Cardiac muscle cell (in vitro differentiated cells and primary cell): ENCODE measurements around the gene TMEM213. TPM values are rescaled to one million over a fixed set of nuclear protein-coding genes. Genes with fewer than 3 reads are reported as not detected.

Source experiments
- DNase-seq, 2 donors: peaks; one replicate each; pipeline versions ENCODE4 v3.0.0 to v3.0.0-alpha.2; 2010 to 2017; ENCODE audit warnings: low read depth in 1 of 2, low spot score in 1 of 2
- H3K27ac ChIP-seq: fragments of 200-600 bp; sonication (generic); 2 replicates; pipeline ENCODE4 v1.5.1; 2016
- H3K27me3 ChIP-seq: fragments of 200-600 bp; sonication (generic); 2 replicates; pipeline ENCODE4 v1.6.0; 2016; ENCODE audit warnings: control low read depth
- H3K36me3 ChIP-seq: fragments of 200-600 bp; sonication (generic); 2 replicates; pipeline ENCODE4 v1.5.1; 2016; ENCODE audit warnings: control low read depth
- H3K4me1 ChIP-seq: fragments of 200-600 bp; sonication (generic); 2 replicates; pipeline ENCODE4 v1.8.1; 2017; ENCODE audit warnings: low read depth, mild to moderate bottlenecking, mixed run types
- H3K4me3 ChIP-seq: fragments of 200-600 bp; sonication (generic); 2 replicates; pipeline ENCODE4 v1.5.1; 2016; ENCODE audit warnings: mild to moderate bottlenecking
- H3K9me3 ChIP-seq: fragments of 200-600 bp; sonication (generic); 2 replicates; pipeline ENCODE4 v1.5.1; 2017; ENCODE audit warnings: low read depth, mild to moderate bottlenecking, control low read depth
- CTCF ChIP-seq: IDR thresholded peaks from 2 replicates; pipeline ENCODE4 v1.5.1; 2012; ENCODE audit warnings: low read depth, mild to moderate bottlenecking, low read length
- polyA plus RNA-seq: library from polyadenylated mRNA; unstranded; fragments of >200 nt; fragmentation: Nextera tagmentation; extraction: Ambion mirVana; gene quantifications from 2 replicates; pipeline ENCODE4 v1.2.1, GENCODE V29; 2016
- total RNA-seq: library from RNA; depleted of rRNA; stranded (reverse); fragments of >200 nt; gene quantifications from 2 replicates; pipeline ENCODE4 v1.2.3, GENCODE V29; 2016

TMEM213 gene
- total and polyA plus RNA-seq, 2 experiments from 2014 or later, result not detected

GRCh38 chr7:138875794-138876193, 78.0 kb downstream of the TMEM213 start:
- H3K27me3 ChIP-seq, result no peaks in the 10 kb centered on the region
- H3K27ac ChIP-seq, result no peak overlapping the region
- no peaks in the 10 kb centered on the region for H3K9me3 ChIP-seq
- peaks cover 11% of the 10 kb centered on the region for H3K36me3 ChIP-seq
- H3K4me1 ChIP-seq, result peaks cover 9% of the 10 kb centered on the region
- no peak overlapping the region for H3K4me3 ChIP-seq
- TF ChIP-seq CTCF, result no peak
- peak in 1 of 2 donors; percentile 57 for DNase-seq

GRCh38 chr7:138876326-138876725, 78.5 kb downstream of the TMEM213 start:
- no peak for TF ChIP-seq CTCF
- Histone ChIP-seq H3K9me3 (no peaks in the 10 kb centered on the region), H3K27ac (no peak overlapping the region), H3K27me3 (no peaks in the 10 kb centered on the region), H3K36me3 (peaks cover 8% of the 10 kb centered on the region), H3K4me3 (no peak overlapping the region), H3K4me1 (peaks cover 9% of the 10 kb centered on the region)
- no peak for DNase-seq

- Histone ChIP-seq H3K27me3 (no peaks in the 10 kb centered on the region), H3K36me3 (peaks cover 4% of the 10 kb centered on the region), H3K4me3 (no peak overlapping the region), H3K27ac (no peak overlapping the region), H3K4me1 (peaks cover 9% of the 10 kb centered on the region), H3K9me3 (no peaks in the 10 kb centered on the region)
- TF ChIP-seq CTCF, result no peak
- no peak for DNase-seq
Measured at GRCh38 chr7:138878051-138878450, 80.3 kb downstream of the TMEM213 start.

- Histone ChIP-seq H3K4me3 (no peak overlapping the region), H3K36me3 (peaks cover 4% of the 10 kb centered on the region), H3K27ac (no peak overlapping the region), H3K27me3 (no peaks in the 10 kb centered on the region), H3K4me1 (peaks cover 9% of the 10 kb centered on the region), H3K9me3 (no peaks in the 10 kb centered on the region)
- DNase-seq, result no peak
- TF ChIP-seq CTCF, result no peak
Measured at GRCh38 chr7:138878856-138879255, 81.1 kb downstream of the TMEM213 start.

GRCh38 chr7:138879356-138879755, 81.6 kb downstream of the TMEM213 start:
- H3K4me1 ChIP-seq, result peaks cover 9% of the 10 kb centered on the region
- no peak for TF ChIP-seq CTCF
- H3K9me3 ChIP-seq, result no peaks in the 10 kb centered on the region
- DNase-seq, result peak in 1 of 2 donors; percentile 7
- peak overlapping the region; percentile 17 for H3K27ac ChIP-seq
- no peaks in the 10 kb centered on the region for H3K27me3 ChIP-seq
- peaks cover 4% of the 10 kb centered on the region for H3K36me3 ChIP-seq
- no peak overlapping the region for H3K4me3 ChIP-seq
